Stimulated activated CD4-positive, alpha-beta T cell treated with anti-CD3 and anti-CD28 coated beads, Interleukin-15, amount 100 ng/mL, for 48 hours (primary cell): ENCODE data around the gene SATB2.

ENCODE experiments used
- DNase-seq, 2 donors: peaks; one replicate each; pipeline ENCODE4 v3.0.0-alpha.2; 2020; ENCODE audit warnings: low read depth in 2 of 2

SATB2 gene

DNA sequence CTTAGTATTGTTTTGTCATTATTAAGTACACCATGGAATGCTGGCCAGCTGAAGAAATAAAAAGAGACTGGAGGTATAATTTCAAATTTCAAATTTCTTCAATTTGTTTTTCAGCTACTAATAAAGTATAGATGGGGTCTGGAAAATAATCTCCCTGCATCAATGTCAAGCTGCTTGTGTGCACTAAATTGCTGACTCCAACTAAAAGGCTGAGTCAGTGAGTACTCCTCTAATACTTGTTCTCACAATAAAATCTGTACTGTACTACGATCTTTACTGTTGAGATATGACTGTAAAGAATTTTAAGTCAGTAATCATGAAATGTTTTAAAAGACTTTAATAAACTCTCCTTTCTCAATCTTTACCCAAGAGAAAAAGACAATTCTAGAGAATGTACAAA, 131.9 kb downstream of the SATB2 start:
- no peak for DNase-seq

DNA sequence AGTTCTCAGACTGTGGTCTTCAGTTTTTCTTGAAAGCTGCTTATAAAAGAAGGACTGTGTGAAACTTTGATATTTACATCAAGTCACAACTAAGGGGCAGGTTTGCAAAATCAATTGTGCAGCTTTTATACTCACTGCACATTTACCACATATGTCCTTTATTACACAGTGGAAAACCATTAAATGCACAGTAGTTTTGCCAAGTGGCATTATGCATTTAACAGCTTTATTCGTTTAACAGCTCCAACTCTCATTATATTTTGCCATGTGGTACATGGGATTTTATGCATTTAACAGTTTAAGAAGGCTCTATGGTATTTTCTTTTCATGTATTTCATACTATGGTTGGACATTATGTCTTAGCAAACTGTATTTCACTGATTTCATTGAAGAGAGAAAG, 135.6 kb downstream of the SATB2 start:
- no peak for DNase-seq

DNA sequence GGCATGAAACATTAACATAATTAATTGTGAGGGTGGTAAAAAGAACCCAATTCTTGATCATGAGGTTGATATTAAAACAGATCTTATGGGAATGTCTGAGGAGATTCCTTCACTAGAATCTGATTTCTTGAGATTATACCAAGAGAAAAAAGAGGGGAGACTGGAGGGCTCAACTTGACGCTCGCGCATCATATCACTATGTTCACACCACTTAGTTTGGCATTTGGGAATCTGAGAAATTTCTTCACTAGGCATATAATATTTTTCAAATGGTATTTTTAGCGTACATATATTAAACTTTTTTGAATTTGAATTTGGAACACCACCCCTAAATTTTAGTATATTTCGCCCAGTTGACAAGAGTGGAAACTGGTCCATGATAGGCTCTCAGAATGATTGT, 140.1 kb downstream of the SATB2 start:
- DNase-seq, result no peak

DNA sequence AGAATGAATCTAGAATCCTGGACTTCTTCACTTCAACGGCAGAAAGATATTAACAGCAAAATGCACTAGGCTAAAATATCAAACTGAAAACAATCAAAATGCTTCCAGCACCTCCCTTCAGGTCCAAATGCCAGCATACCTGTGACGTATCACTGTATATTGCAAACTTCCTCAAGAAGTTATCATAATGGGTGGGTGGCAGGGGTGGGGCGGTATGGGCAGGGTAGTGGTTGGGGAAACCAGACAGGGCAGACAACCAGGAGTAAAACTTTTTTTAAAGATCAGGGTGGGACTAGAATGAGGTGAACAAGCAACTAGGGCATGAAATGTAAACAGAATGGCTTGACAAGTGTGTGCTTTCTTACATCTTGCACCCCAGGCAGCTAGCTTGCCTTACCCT, 140.9 kb downstream of the SATB2 start:
- DNase-seq, result no peak

DNA sequence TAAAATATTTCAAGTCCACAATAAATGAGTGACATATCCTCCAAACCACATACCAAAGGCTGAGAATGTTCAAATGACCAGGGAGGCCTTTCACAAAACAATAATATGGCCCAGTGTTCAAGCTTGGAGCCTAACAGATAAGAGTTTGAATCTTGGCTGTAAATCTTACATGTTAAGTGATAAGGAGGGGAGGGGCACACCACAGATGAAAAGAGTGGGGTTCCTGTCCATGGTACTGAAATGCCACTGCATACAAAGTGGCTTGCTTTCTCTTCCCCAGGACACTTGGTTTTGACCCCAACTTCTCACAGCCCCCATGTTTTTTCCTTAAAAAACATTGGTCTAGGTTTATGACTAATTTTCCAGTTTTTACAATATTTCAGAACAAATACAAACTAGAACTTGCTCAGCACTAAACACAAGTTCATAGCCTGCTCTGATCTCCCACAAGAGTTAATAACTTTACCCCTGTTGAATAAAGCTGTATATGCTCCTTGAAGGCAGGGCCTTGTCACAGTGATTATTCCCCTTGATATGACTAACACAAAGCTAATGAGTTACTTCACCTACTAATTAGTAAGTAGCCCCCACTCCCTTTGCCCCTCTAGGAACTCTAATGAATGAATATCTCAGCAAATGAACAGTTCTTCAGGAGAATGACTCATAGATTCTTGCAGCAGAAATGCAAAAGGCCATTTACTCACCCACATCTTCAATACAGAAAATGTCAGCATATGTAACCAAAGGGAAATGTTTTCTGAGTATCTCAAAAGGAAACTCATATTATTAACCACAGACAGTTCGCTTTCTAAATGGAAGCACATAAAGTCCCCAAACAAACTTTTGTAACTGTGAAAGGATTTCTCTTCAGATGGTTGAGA, 142.2 kb downstream of the SATB2 start:
- DNase-seq, result no peak

DNA sequence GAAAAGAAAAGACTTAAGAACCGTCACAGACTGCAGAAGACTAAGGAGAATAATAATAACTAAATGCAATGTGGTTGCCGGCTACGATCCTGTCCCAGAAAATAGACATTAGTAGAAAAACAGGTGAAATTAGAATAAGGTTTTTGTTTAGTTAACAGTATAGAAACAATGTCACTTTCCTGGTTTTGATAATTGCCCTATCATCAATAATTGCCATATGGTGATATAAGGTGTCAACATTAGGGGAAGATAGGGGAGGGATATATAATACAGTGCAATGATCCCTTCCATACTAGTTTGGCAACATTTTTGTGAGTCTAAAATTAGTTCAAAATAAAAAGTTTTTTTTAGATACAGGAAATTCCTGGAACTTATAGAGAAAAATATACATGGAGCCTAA, 144.8 kb downstream of the SATB2 start:
- DNase-seq, result no peak

DNA sequence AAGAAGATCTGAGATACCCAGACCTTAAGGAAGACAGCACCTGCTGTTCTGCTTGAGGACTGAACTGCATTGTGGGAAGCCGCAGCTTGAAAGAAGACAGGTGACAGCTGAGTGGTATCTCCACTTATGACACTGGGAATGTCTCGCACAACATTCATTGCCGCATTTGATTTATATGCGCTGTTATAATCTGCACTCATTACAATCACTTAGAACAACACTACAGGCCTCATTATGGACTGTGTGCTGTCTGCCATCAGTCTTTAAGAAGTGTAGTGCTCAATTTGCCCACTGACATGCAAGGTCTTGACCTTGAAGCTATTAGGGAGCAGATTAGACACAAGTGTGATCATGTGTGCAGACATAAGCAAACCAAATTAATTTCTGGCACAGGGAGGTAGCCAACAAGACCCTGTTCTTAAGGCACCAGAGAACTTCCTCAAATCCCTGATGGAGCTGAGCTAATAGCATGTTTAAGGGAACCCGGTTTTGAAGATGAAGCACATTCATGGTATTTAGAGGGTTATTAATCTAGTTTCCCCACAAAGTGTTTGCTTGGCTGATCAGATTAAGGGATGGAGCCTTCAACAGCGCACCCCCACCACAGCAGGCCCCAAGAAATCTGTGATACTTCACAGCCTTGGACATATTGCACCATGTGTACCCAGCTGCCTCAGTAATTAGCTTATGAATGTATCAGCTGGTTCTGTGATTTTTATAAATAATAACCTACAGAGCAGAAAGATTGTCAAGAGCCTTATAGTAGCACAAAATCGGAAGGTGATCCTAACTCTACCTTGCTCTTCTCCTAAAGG, 146.8 kb downstream of the SATB2 start:
- no peak for DNase-seq

DNA sequence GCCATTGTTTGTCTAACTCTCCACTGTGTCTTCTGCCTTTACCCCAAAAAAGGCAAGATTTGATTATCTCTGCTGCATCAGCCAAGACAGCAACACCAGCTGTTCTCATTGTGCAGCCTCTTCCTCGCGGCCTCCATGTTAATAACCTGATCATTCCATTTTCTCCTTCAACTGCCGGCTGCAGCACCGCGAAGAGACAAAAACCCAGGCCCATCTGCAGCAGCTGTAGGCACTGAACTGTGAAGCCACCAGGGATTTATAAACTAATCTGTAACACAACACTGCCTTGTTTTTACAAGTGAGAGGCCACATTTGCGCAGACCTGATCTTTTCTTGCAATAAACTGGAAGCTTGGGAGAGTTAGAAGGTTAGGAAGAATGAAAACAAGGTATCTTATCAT, 147.8 kb downstream of the SATB2 start:
- DNase-seq, result no peak

DNA sequence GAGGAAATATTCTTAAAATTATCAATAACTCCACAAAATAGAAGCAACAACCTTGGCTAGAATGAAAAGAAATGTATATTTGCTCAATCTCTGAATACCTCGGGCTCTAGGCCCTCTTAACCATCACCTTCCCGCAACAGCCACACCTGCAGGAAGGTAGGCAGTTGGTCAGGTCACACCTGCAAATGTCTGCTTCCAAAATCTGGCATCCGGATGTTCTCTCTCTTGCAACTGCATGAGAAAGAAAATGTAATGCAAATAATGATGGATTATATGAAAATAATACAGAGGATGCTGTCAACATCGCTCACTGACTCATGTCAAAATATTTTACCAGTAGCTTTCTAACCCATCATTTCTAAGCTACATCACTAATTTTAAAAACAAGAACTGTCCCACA, 148.3 kb downstream of the SATB2 start:
- DNase-seq, result no peak

DNA sequence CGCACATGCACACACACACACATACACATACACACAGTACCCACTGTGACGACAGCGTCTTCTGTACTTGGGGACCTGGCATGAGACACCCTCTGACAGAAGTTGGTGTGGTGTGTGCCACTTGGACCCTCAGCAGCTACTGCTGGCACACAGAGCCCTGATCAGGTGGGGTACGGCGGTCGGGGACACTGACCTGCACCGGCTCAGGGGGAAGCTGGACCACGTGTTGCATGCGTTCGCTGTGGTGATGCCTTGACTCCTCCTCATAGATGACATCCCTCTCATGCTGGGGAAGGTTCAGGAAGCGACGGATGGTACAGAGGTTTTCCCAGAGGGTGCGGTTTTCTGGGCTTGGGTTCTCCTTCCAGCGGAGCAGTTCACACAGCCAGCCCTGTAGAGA, 149.2 kb downstream of the SATB2 start:
- DNase-seq, result no peak

DNA sequence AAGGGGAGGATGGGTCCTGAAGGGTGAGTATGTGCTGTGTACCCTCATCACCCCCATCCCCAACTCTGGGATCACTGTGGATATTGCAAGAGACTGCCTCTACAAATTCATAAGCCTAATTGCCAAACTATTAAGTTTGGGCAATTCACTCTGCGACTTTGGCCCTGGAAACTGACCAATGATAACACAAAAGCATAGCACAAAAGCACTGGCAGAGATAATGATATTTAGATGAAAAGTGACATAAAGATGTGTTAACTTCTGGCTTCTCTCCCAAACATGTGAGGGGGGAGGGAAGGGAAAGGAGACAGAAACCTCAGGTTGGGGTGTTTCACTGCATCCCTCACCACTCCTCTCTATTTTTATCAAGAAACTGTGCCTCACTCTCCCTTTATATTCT, 150.3 kb downstream of the SATB2 start:
- DNase-seq, result no peak

DNA sequence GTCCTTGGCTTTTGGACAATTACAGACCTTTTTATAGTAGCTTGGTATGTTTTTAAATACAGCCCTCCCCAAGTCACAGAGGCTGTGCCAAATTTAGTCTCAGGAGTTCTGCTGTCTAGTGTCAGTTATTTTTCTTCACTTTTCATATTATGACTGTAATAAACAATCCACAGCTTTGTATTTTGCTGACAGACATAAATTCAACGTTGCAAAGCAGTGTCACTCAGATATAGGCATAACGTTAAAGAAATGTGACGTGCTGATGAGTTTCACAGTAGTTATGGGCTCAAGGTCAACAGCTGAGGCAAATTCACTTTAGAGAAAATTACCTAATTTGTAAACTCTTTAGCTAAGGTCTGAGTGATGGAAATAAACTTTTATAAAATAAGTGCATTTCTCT, 151.6 kb downstream of the SATB2 start:
- no peak for DNase-seq

DNA sequence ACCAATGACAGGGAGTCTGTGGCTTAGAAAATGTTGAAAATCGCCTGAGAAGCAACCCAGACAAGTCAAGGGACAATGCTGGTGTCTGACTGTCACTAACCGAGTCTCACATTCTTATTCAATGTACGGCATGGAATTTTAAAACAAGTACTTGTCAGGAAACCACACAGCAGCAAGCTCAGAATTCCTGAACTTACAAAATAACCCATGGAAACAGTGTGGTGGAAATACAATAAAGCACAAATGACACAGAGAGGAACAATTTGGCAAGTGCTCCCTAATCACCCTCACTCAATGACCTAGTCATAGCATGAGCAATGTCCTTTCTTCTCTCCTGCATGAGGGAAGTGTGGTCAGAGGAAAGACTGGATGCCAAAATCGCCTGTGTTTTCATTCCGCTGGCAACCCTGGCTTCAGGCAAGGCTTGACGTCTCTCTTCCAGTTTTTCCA, 154.0 kb downstream of the SATB2 start:
- DNase-seq, result no peak

DNA sequence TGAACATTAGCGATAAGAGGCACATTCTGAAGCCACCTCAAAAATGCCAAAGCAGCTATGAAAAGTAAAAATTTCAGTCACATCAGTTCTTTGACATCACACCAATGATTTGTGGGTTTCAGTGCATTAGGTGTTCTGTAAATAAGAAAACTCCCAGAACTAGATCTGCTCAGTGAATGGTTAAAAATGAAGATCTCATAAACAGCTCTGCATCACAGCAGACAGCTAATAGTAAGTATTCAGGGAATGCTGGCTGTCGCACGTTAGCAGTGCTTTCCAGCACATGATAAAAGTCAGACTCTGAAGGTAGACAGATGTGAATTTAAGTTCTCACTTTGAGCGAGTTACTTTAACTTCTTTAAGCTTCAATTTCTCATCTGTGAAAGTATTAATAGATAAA, 154.9 kb downstream of the SATB2 start:
- DNase-seq, result no peak

DNA sequence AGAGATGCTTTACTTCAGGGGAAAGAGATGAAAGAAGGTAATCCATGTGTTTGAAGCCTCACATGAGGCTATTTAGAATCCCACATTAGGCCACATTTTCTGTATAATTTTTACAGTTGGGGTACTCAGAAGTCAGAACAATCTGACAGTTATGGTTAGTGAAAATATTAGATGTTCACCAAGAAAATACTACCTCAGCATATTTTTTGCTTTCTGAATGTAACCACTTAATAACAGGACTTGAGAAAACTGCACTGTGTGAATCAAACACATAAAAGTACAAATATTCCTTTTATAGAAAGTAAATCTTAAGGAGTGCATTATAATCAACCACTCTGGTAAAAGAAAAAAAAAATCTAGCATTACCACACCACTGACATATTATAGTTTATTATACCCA, 169.3 kb downstream of the SATB2 start:
- no peak for DNase-seq

DNA sequence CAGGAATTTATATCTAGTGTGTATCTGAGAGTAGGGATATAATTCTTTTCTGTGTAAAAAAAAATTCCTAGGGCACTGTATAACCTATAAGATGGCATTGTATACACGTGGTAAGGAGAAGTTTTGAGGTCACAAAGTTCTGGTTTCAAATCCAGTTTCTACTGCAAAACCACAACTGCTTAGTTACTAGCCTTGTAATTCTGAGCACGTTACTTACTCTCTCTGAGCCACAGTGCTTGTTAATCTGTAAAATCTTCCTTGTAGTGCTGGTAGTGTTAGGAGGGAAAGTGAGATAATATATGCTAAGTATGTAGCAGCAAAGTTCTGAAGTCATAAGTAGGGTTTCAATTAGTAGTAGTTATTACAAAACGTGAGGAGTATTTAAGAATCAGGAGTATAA, 175.4 kb downstream of the SATB2 start:
- no peak for DNase-seq

DNA sequence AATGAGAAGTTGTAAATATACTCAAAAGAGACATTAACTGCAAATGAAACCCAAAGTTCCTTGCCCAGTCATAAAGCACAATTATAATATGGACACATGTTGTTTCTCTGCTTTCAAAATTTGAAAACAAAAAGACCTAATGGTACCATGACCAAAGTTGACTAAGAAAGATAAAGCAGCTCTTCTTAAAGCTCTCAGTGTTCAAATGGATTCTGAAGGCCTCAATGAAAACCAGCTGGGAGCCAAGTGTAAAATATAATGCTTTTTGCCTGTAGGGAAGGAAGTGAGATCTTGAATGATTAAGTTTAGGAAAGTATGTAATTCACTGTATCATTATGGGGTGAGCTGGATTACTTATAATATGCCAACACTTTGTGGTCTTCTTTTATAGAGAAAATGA, 178.6 kb downstream of the SATB2 start:
- DNase-seq, result no peak

DNA sequence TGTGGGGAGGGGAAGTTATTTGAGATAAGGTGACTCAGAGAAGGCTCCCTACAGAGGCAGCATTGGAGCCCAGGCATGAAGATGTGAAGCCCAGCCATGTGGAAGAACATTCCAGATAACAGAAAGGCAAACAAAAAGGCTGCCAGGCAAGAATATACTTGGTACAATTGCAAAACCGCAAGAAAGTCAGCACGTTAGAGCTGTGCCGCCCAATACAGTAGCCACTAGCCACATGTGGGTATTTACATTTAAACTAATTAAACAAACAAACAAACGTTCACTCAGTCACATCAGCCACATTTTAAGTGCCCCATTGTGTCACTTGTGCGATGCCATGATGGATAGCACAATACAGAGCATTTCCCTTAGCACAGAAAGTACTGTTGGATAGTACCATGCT, 179.6 kb downstream of the SATB2 start:
- no peak for DNase-seq

DNA sequence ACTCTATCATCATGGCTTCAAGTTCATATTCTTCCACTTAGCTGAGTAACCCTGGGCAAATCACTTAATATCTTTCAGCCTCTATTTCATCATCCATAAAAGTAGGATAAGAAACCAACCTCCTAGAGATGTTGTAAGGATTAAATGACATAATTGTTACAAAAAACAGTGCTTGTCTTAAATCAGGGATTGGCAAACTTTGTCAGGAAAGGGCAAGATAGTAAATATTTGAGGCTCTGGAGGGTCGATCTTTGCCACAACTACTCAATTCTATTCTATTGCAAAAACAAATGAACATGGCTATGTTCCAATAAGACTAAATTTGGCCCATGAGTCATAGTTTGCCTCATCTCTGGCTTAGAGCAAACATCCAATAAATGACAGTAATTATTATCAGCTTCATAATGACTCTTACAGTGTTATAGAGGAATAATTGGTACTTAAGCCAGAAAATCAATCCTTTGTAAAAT, 184.7 kb downstream of the SATB2 start:
- no peak for DNase-seq

DNA sequence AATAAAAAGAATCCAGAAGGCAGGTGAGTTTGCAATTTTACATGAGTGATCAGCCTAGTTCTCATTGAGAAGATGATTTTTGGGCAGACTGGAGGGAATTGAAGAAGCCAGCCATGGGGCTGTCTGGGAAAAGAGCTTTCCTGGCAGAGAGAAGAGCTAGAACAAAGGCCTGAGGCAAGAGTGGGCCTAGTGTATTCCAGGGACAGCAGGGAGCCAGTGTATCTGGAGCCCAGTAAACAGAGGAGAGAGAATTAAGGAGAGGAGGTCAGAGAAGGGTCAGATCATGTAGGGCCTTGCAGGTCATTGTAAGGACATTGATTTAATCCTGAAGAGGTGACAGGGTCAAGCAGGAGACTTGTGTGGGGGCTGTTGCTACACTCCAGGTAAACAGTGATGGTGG, 195.8 kb downstream of the SATB2 start:
- no peak for DNase-seq

DNA sequence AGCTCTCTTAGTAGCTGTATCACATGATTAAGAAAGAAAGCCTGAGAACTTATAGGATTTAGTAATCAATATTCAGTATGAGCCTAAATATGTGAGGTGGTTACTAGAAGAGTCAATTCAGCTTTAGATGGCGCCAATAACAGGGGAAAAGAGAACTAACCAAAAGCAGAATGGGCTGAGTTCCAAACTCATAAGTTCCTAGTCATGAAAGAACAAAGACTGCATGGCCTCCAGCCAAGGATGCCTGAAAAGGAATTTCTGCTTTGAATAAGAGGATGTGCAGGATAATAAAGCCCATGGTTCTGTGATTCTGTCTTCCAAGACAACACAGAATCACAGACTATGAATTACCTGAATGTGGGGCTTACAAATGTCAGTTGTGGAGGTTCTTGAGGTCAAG, 196.5 kb downstream of the SATB2 start:
- no peak for DNase-seq

DNA sequence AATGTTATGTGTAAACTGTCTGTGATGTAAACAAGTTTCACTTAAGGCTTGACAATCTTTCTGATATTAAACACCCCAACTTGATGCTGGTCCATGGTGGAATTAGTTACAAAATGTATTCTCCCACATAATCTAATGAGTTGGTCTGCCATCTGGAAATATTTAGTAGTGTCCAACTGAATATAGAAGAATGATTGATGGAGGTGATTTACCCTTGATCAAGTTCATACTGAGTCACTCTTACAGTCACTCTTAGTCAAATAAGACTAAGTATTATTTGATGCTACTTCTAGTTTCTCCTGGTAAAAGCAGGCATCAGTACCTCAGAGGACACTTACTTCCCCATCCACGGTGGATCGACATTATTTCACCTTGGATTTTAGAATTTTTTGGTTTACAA, 198.1 kb downstream of the SATB2 start:
- DNase-seq, result no peak

DNA sequence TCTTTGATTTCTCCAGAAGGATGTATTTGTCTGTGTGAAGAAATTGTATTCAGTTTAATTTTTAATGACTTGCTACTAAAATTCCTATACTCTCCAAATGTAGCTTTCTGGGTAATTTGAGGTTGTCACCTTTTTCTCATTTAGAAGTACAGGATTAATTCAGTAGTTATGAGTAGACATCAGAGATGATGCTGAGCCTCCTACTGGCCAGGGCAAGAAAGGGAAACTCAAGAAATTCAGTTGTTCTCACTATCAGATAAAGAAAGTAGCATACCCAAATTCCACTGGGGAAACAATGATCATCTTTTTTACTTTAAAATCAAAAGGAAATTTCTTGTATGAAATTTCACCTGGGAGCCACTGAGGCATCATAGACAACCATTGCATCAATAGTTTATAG, 199.4 kb downstream of the SATB2 start:
- no peak for DNase-seq
